Fibroblast of pulmonary artery (primary cell): ENCODE results near the gene INTU.

ENCODE experiments used
- DNase-seq: peaks from one replicate; pipeline ENCODE4 v3.0.0-alpha.2; 2010; ENCODE audit warnings: low read depth
- H3K4me3 ChIP-seq: replicated peaks from 2 replicates; pipeline ENCODE4 v1.5.1; 2011; ENCODE audit warnings: low read depth, mild to moderate bottlenecking, control low read depth, low read length, moderate library complexity
- CTCF ChIP-seq: IDR thresholded peaks from 2 replicates; pipeline ENCODE4 v1.5.1; 2011; ENCODE audit warnings: mild to moderate bottlenecking, control low read depth, low read length, inconsistent platforms; ENCODE audit errors: missing control alignments

INTU gene

DNA sequence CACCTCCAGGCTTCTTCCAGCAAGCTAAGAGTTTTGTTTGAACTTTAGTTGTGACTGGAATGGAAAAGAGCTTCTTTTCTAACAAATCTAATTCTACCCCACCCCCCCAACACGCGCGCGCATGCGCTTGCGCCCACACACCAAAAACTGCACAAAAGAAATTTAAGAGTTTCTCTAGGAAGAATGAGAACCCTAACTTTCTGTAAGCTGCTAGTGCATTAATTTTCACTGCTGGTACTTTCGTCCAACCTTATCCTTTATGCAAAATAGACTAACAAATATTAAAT is 9.0 kb upstream of the INTU start:
- no peak for TF ChIP-seq CTCF
- peak overlapping the region; percentile 71 for H3K4me3 ChIP-seq
- peak; percentile 36 for DNase-seq

DNA sequence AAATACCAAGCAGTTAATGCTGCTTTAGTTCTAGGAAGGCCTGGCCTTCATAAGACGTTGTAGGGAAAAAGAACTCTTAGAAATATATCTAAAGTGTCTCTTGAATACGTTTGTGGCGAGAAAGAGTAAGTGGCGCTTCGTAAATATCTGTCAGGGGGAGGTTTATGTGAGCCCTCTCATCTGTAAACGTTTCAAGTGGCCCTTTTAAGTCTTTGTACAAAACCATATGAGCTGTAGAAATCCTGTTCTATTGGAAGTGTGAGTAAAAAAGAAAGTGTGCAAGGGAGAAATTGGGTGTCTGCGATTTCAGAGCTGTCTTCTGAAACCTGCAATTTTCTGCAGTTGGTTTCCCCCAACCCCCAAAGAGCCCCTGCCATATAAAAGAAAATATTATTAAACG is 8.6 kb upstream of the INTU start:
- DNase-seq, result no peak
- H3K4me3 ChIP-seq, result no peak overlapping the region
- TF ChIP-seq CTCF, result no peak

GRCh38 chr4:127629371-127629770 is 3.4 kb upstream of the INTU start:
- TF ChIP-seq CTCF, result no peak
- DNase-seq, result no peak
- H3K4me3 ChIP-seq, result no peak overlapping the region

- TF ChIP-seq CTCF, result no peak
- DNase-seq, result no peak
- no peak overlapping the region for H3K4me3 ChIP-seq
These were observed 2.6 kb upstream of the INTU start for GRCh38 chr4:127630152-127630551.

GRCh38 chr4:127631420-127631819 is 1.3 kb upstream of the INTU start:
- no peak for TF ChIP-seq CTCF
- no peak overlapping the region for H3K4me3 ChIP-seq
- no peak for DNase-seq

GRCh38 chr4:127634181-127634580 is 1.4 kb downstream of the INTU start:
- peak; percentile 77 for DNase-seq
- TF ChIP-seq CTCF, result no peak
- H3K4me3 ChIP-seq, result no peak overlapping the region

- no peak for TF ChIP-seq CTCF
- peak; percentile 26 for DNase-seq
- H3K4me3 ChIP-seq, result no peak overlapping the region
These were observed 8.8 kb downstream of the INTU start for GRCh38 chr4:127641524-127641923.
